K562 (cell line): Measurements from ENCODE around the gene RHBG. TPM values are rescaled to one million over a fixed set of nuclear protein-coding genes. Genes with fewer than 3 reads are reported as not detected.

ENCODE experiments used
- ATF6 ChIP-seq: sonication (generic); formaldehyde crosslinking; IDR thresholded peaks from 2 replicates; pipeline ENCODE4 v1.4.0; 2020; ENCODE audit warnings: mild to moderate bottlenecking, missing genetic modification reagents
- CREB1 ChIP-seq, 2 experiments: sonication (generic) in 1 of 2; formaldehyde crosslinking in 1 of 2; IDR thresholded peaks; 2 replicates each; pipeline versions ENCODE4 v1.6.1 to v1.8.0; 2012 to 2022; ENCODE audit warnings: inconsistent platforms in 1 of 2, mild to moderate bottlenecking in 1 of 2, missing genetic modification reagents in 1 of 2, moderate library complexity in 1 of 2
- FOXK1 ChIP-seq: sonication (generic); formaldehyde crosslinking; IDR thresholded peaks from 2 replicates; pipeline ENCODE4 v1.8.0; 2022; ENCODE audit warnings: missing genetic modification reagents, mild to moderate bottlenecking, borderline replicate concordance
- GATAD2B ChIP-seq: fragments of 450-650 bp; IDR thresholded peaks from 2 replicates; pipeline ENCODE4 v1.6.1; 2017; ENCODE audit warnings: mild to moderate bottlenecking, borderline replicate concordance
- HMGXB4 ChIP-seq: sonication (generic); formaldehyde crosslinking; IDR thresholded peaks from 2 replicates; pipeline ENCODE4 v1.8.1; 2023; ENCODE audit warnings: mild to moderate bottlenecking, missing genetic modification reagents
- KDM2B ChIP-seq: fragments of 250-450 bp; sonication (Bioruptor Pico); IDR thresholded peaks from 2 replicates; pipeline ENCODE4 v1.8.0; 2021; ENCODE audit warnings: mild to moderate bottlenecking, moderate library complexity
- LEF1 ChIP-seq: fragments of 450-650 bp; IDR thresholded peaks from 2 replicates; pipeline ENCODE4 v1.6.1; 2016; ENCODE audit warnings: mild to moderate bottlenecking
- REST ChIP-seq, 2 experiments: fragments of 450-650 bp; formaldehyde crosslinking in 1 of 2; IDR thresholded peaks; 2 replicates each; pipeline versions ENCODE4 v1.4.0 to v1.6.1; 2014 to 2020; ENCODE audit warnings: mild to moderate bottlenecking in 2 of 2, borderline replicate concordance in 1 of 2, low read depth in 1 of 2
- THAP12 ChIP-seq: fragments of 250-450 bp; sonication (Bioruptor Pico); IDR thresholded peaks from 2 replicates; pipeline ENCODE4 v1.9.0; 2021; ENCODE audit warnings: mild to moderate bottlenecking, inconsistent platforms
- polyA plus RNA-seq, 8 experiments: library from polyadenylated mRNA; depleted of rRNA in 4 of 8; stranded (reverse) in 5 of 8; unstranded in 3 of 8; fragments of >200 nt; fragmentation: Nextera tagmentation in 2 of 8; fragmentation: Illumina TruSeq in 1 of 8; extraction: Ambion mirVana in 2 of 8; extraction: Trizol in 1 of 8; gene quantifications; 2 replicates each; pipeline versions ENCODE4 v1.2.1 to v1.2.3, GENCODE V29; 2011 to 2014; ENCODE audit warnings: inconsistent platforms in 1 of 8, missing spikeins in 1 of 8
- total RNA-seq, 7 experiments: library from RNA; depleted of rRNA in 6 of 7; stranded (reverse); fragments of >200 nt in 6 of 7; fragmentation: Illumina TruSeq in 2 of 7; extraction: Trizol in 2 of 7; gene quantifications; 2 replicates each; pipeline versions ENCODE4 v1.2.1 to v1.2.3, GENCODE V29; 2011 to 2021; ENCODE audit warnings: low replicate concordance in 1 of 7

The RHBG gene
- total and polyA plus RNA-seq, 9 of the 15 experiments (the other 6 are each of a cell fraction or from before 2014, with no cell fraction given): not detected

GRCh38 chr1:156338180-156338976, 30.6 kb upstream of the RHBG start, which contains the start of the genes CCT3 and TSACC (continued):
- TF ChIP-seq REST (IDR thresholded peaks at IDR 0.05; ENCODE audit: borderline replicate concordance) (no peak), REST (CRISPR knock-in tag; IDR thresholded peaks at IDR 0.05; ENCODE audit: low read depth) (no peak), THAP12 (CRISPR knock-in tag) (no peak), CREB1 (IDR thresholded peaks at IDR 0.05) (peak; percentile 75), CREB1 (CRISPR knock-in tag; IDR thresholded peaks at IDR 0.05) (peak; percentile 88; the same call in 1 of the 2 replicates), ATF6 (CRISPR knock-in tag) (no peak), KDM2B (0 out of 2 replicates have a peak, but pooled peaks have one; percentile 18), FOXK1 (CRISPR knock-in tag) (peak; percentile 74; the same call in 1 of the 2 replicates), HMGXB4 (CRISPR knock-in tag) (0 out of 2 replicates have a peak, but pooled peaks have one; percentile 69), LEF1 (no peak), GATAD2B (no peak)
